ENCODE data around the gene KLF6.

Gene KLF6

DNA sequence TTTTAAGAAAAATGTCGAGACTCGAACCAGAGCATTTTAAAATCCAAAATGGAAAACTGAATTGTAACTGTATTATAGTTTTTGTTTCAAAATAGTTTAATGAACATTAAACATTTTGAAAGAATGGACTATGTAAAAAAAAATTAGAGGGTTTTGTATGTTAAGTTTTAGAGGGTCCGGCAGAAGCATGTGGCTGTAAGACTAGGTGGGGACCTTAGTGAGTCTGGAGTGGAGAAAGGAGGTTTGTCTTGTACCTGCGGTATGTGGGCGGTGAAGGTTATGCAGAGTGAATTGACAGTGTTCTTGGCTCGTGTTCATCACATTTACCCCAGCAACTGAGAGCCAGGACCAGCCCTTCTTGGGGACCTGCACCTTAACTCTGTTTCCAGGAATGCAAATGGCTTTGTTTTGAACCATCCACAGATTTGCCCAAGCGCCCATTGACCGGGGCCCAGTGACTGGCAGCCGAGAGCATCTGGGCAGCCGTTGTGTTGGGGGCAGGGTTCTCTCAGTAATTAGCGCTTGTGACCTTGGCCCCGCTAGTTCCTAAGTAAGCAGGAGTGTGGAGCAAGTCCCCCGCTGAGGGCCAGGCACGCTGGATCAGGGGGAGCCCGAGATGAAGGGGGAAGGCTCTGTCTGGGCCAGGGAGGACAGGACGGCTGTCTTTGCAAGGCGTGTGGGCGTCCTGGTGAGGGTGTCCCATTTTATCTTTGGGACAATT, 1.4 kb upstream of the KLF6 start:
- peak; percentile 45 for DNase-seq

DNA sequence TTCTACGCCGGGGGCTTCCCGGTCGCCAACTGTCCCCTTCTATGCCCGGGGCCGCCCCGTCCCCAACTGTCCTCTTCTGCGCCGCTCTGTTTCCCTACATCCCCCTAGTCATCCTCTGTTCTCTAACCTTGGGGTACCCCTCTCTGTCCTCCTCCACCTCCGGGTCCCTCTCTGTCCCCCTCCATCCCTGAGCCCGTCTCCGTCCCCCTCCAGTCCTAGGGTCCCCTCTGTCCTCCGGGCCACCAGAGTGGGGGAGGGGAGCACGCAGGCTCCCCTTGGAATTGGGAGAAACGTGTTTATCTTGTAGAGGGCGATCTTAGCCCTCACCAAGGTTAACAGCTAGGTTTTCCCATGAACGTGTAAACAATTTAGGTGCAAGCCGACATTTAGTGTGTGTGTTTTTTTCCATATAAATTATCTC, 852 bp upstream of the KLF6 start:
- peak; percentile 70 for DNase-seq

DNA sequence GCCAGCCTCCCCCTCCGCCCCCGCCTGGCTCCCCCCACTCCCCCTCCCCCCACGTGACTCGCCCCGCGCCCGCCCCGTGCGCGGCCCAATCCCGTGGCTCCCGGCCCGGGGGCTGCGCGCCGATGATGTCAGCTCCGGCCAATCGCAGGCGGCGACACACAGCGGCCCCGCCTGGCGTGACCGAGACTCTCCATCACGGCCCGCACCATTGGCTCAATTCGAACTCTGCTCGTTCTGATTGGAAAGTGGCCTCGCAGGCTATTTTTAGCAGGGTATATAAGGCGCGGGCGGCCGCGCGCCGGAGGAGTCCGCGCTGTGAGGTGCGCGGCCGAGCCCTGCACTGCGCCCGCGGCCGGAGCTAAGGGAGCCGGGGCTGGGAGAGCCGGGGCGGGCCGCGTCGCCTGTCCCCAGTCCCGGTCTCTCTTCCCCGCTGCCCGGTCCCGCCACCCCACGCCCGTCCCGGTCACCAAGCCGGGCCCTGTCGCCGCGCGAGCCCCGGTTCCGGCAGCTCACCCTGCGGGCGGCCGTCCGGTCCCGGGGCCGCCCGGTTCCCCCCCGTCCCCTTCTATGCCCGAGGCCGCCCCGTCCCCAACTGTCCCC, 342 bp upstream of the KLF6 start:
- peak; percentile 100 for DNase-seq

DNA sequence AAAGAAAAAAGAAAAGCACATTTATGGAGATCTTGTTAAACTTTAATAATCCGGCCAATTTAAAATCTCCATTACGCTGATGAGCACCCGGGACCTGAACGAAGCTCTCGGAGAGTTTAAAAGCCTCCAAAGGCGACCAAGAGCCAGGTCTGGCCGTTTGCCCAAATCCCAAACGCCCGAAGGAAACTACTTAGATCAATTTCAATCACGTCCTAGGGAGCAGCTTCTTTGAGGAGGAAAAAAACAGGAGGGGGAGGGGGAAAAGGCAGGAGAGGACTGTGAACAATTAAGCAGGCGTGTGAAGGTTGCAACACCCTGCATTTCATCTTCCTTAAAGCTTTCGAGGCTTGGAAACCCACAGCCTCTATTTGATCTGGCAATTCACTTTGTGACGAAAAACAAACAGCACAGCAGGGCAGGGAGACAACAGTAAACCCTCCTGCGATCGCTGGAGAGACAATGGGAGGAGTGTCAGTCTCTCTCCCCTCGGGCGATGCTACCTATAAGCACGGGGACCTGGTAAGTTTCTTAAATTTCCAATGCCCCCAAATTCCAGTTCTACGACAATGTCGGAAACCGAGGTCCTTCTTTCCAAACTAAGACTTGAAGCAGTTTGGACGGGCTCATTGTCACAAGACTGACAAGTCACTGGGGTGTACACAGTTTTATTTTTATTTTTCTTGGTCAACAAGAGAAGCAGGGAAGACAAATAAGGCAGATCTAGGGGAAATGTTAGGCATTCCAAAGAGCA, 1.2 kb downstream of the KLF6 start:
- DNase-seq = peak; percentile 60

DNA sequence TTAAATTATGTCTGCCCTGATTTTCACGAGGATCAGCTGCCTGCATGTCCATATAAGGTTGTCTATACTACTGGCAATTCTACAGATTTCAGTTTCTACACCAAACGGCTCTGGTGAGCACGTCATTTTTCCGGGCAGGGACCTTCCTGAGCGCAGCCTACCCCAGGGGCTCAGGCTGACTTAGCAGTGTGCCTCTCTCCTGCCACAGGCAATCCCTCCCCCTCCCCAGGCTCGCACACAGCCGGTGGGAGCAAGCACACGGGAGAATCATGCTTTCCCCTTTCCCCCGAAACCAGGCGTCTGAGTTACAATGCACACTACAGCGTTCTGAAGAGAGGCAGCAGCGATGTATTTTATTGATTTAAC, 1.7 kb downstream of the KLF6 start:
- DNase-seq = peak; percentile 72

DNA sequence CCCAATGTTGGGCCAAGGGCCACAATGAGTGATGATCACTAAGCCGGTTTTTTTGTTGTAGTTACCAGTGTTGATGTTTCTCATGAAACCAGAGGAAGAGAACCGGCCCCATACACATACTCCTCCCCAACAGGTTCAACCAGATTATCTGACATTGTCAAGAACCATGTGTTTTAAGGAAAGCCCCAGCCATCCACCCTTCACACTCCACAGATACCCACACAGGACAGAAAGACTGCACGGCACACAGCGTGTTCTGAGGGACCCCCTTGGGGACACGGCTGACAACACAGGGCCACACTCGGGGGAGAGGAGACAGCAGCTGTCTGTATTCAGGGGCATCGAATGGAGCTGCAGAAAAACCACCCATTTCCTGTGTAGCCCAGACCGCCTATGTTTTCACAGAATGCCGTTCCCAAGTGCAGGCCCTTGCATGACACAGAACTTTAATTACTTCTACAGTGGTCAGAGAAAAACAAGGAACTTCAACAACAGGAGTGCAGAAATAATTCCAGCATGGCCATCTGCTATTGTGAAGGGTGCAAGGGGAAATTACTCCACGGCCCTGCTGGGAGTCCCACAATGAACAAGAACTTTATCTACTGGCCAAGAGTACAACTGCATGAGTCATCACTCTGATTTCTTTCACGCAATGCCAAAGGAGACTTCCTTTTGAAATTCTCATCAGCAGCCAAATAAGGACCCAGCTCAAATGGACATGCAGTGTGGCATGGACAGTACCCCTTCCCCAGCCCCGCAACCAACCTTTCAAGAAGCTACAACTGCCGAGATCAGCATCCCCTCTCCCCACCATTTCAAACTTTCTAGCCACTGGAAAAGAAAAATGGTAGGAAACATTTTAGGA, 2.3 kb downstream of the KLF6 start:
- DNase-seq = peak; percentile 70

DNA sequence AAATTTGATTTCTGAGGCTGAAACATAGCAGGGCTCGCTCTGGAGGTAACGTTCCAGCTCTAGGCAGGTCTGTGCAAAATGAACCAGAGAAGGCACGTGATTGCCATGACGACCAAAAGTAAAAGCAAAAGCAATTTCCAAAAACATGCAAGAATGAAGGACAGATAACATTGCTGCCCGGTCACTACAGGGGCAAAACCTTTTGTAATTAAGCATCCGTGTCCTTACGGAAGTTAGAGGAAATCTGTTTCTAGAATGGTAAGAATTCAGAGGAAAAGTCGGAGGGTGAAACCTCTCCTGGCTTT, 2.9 kb downstream of the KLF6 start:
- DNase-seq = peak; percentile 32

DNA sequence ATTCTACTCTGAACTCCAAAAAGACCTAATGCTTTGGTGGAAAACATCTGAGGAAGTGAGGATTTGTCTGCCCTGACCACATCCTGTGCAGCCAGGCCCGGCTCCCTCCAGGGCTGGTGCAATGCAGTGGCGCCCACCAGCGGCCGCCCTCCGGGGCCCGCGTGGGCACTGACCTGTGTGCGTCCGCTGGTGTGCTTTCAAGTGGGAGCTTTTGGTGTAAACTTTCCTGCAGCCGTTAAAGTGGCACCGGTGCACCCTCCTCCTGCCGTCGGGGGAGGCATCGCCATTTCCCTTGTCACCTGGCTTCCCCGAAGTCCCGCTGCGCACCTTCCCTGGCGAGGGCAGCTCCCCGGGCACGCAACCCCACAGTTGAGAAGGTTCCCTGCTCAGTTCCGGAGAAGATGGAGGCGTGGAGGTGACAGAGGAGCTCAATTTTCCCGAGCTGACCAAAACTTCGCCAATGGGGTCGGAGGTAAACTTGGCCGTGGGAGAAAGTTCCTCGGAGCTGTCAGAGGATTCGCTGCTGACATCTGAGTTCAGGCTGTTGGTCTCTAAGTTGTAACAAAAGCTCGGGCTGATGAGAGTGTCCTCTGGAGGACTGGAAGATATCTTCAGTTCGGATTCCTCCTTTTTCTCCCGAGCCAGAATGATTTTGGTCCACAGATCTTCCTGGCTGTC, 3.4 kb downstream of the KLF6 start:
- DNase-seq = peak; percentile 62

DNA sequence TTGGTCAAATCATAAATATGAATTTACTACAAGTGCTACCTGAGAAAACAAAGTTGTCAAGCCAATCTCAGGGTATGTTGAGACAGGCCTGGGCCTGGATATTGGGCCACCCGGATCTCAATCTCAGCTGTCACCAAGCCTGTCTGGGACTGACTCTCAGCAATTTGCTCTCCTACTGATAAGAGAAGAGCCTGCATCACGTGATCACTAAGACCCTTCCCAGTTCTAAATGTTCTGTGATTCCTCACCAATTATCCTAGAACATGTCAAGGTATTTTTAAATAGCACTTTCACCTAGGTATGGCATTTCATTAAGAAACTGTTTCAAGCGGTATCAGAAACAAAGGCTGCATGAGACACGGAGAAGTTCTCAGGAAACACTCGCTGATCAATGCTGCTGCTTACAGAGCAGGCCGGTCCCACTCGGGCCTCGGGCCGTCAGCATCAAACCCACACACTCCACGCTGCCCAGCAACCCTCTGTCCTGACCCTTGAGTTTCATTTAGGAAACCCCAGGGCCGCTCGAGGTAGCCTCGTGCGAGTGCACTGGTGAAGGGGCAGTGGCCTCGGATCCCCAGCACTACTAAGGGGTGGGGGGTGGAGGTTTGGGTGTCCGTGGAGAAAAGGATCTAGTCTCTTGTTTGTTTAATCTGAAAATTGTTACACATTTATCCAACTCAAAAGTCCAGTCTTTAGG, 4.1 kb downstream of the KLF6 start:
- no peak for DNase-seq

DNA sequence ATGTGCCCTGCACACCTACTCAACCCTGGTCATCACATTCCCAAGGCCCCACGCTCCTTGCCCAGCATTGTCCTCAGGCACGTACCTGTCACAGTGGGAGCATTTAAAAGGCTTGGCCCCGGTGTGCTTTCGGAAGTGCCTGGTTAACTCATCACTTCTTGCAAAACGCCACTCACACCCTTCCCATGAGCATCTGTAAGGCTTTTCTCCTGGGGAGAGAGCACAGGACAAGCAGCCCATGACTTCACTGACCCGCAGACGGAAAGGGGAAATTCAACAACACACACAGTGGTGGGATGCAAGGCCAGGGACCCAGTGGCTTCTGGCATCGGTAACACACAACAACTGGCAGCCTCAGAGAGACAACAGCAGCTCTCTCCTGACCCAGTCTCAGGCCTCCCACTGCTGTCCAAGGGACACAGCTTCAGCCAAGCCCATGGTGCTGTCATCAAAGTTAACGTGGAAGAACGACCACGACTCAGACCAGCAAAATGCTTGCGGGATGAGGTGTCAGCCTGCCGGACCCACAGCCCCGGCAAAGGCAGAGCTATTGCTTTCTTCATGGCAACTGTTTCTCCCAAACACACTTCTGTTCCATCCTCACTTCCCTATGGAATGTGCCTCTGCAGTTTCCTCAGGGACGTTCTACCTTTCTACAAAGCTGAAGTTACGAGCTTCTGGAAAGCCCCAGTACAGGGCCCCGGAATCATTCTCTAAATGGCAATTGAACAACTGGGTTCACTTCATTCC, 4.8 kb downstream of the KLF6 start:
- DNase-seq = peak; percentile 42

DNA sequence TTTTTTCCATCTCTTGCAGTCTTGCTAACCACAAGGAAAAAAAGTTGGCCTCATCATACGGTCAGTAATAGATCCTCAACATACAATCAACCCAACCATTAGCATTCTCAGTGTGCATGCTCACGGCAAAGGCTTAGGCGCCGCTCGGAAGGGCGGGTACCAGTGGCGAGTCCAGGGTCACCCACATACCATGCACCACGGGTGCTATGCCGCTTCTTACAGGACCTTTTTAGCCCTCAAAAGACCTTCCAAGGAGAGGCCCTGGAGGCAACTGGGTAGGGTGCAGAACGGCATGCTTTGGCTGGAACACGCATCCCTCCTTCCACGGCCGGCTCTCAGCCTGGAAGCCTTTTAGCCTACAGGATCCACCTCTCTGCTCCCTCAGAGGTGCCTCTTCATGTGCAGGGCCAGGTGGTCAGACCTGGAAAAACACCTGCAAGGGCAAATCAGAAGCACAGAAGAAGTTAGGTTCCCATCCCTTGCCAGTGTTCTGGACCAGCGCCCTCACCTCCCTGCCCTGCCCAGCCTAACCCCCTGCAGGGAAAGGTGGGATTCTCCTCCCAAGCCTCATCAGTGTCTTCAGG, 5.8 kb downstream of the KLF6 start:
- no peak for DNase-seq

DNA sequence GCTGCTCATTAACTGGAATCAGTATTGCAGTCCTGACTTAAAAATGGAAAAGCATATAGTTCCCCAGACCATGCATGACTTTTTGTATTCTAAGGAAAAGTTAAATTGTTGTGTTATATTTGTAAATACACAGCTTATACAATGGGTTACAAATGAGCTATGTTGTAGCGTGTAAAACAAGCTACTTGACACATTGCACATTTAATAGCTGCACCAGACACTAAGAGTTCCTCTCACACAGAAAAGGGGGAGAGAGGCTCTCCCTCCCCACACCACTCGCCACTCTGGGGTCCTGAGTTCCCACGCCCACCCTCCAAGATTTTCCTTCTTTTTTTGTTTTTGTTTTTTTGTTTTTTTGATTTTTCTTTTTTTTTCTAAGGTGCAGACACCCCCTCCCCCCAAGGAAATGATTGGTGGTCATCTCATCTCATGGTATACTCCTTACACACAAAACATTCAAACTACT, 6.3 kb downstream of the KLF6 start:
- no peak for DNase-seq

DNA sequence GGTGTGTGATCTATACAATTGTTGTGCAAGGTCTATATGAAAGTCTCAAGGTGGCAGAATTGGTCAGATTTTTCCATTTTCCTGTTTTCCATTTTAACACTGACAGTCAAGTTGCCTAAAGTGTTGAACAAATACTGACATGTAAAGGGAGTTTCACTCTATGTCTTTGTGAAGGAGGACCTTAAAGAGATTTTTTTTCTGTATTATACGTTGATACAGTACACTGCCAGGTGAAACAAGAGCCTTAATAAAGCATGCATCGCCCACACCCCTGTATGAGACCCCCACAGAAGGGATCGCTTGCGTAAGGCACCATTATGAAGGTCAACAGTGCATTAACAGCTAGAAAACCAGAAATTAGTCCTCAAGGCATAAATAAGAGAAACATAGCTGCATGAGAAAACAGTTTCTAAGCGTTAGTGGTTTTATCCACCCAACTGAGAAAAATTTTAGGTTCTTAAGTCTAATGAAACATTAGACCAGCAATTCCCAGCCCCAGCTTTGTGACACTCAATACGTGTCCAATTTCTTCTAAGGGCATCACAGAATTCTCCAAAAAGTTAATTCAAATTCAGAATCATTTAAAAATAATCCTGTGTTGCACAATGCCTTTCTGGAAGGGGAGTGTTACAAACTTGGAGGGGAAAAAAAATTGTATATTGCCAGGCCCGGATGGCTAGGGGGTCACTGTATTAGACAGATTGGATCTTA, 6.9 kb downstream of the KLF6 start:
- DNase-seq = no peak

DNA sequence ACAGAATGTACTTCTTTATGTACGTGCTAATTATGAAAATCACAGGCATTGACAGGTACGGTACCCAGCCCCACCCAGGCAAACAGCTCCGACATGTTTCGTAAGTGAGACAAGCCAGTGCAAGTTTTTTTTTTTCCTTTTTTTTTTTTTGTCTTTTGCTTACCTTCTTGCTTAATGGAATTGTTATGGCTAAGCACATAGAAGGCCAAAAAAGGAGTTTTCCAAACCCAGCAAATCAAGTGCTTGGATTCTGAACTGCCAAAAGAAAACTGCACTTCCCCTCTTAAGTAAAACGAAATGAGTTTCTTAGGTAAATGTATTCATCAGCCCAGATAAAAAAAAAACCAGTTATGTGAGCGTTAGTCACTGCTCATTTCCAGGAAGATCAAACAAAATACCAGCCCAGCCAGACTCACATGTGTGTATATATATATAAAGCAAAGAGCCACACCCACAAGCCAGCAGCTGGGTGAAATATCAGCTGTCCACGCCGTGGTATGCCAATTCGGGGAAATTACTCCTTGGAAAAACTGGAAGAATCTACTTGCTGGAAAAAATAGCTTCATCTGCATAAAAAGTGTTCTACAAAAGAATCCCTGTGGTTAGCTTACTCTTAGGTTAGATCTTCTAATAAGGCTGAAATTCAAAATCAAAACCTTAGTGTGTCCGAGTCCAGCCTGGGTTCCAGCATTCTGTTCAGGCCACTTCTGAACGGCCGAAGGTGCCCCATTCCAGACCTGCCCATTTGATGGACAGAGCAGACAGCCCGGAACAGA, 8.0 kb downstream of the KLF6 start:
- peak; percentile 52 for DNase-seq

DNA sequence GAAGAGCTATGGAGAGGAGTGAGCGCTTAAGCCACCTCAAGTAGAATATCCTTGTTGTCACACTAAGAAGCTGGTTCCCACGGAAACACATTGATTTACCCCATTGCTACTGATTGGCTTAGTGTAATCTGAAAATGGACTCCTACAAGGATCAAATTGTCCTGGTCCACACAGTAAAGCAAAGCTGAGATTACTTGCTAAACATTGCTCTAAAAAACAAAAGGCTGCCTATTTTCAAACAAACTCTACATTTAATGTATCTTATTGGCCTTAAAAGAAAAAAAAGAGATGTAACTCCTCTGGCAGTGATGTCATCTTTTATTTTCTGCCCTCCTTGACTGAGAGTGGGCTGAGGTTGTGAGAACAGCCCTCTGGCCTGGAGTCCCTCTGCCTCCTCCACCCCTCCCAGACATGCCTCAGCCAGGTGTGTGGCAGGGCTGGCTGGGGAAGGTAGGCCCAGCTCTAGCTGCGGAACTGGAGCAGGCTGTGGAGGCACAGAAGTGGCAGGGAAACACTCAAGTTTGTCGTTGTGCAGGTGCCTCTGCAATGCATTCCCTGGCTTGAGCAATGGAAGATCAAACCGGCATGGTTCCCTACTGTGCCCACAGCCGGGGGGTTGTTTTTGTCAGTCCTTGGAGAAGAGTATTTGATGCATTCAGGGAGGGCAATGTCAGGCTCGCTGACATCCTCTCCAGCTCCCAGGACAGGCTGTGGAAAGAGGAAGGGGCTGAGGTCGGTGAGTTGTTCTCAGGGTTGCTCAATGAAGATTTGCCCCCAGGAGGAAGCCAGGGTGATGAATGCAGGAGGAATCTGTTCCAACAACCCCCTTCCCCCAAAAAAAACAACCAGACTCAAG, 9.1 kb downstream of the KLF6 start:
- peak; percentile 51 for DNase-seq

DNA sequence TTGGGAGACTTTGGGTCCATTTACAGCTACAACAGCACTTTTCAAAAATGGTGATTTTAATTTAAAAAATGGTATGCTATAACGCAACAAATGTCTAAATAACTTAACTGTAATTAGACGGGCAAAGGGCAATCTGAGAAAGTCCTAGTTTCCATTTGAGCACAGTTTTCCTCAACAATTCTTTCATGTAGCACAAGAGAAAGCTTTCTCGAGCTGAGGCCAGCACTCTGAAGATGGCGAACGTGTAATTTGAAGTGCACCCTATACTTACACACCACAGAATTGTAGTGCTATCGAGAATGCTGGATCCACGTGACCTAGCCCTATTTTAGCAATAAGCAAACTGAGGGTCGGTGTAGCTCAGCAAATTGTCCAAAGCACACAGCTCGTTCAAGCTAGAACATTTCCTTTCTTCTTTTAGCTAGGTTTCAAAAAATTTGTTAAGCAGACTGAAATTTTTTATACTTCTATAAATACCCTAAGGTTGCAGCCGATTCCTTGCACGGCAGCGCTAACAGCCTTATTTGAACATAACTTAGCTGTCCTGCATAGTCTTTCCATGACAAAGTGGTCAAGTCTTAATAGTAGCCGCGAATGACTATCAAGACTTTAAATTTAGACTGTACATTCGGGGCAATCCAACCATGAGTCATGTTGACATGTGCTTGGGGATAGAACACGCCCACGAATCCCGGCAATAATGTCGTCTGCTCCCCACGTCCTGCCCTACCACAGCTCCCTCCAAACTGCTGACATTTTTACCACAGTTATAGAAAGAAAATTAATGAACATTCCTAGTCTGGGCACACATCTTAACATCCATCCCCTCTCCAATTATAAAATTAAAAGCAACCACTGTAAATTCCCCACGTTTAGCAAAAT, 10.0 kb downstream of the KLF6 start:
- DNase-seq = no peak

Measured in activated T-cell treated with anti-CD3 and anti-CD28 coated beads, Interleukin-2, amount 50 U/mL, for 1 hour (primary cell).